Measurements from ENCODE around the gene NUP153. TPM values are rescaled to one million over a fixed set of nuclear protein-coding genes. Genes with fewer than 3 reads are reported as not detected.

Gene NUP153
- total RNA-seq, 1 experiment from 2014 or later: 99.3 TPM

GRCh38 chr6:17691925-17692538 lies 14.7 kb downstream of the NUP153 start:
- Histone ChIP-seq H4K91ac (ENCODE audit: insufficient read length, low read depth, low read length) (no peak overlapping the region), H2BK120ac (ENCODE audit: low read depth, low read length, poor library complexity, severe bottlenecking) (no peak overlapping the region), H3K9me3 (ENCODE audit: control insufficient read depth, low read depth, low read length) (no peaks in the 10 kb centered on the region), H3K23me2 (ENCODE audit: insufficient read length, low read depth, low read length, poor library complexity, severe bottlenecking) (no peaks in the 10 kb centered on the region), H3K79me1 (ENCODE audit: insufficient read depth, low read depth, low read length, poor library complexity, severe bottlenecking) (peaks cover 9% of the 10 kb centered on the region), H3K4me1 (ENCODE audit: insufficient read depth, low read length) (no peaks in the 10 kb centered on the region), H4K20me1 (ENCODE audit: control insufficient read depth, insufficient read depth, insufficient read length) (no peaks in the 10 kb centered on the region), H2AK5ac (ENCODE audit: insufficient read length, low read length) (no peak overlapping the region), H3K4me2 (ENCODE audit: insufficient read depth, insufficient read length, low read length) (no peak overlapping the region), H2BK5ac (ENCODE audit: insufficient read length, low read length) (no peak overlapping the region), H4K5ac (ENCODE audit: insufficient read length, low read depth, low read length) (no peak overlapping the region), H3K18ac (ENCODE audit: insufficient read length, low read depth, low read length) (no peak overlapping the region), H3K23ac (ENCODE audit: insufficient read length, low read depth, low read length) (no peak overlapping the region), H2BK12ac (ENCODE audit: insufficient read length, low read depth, low read length) (no peak overlapping the region), H2BK20ac (ENCODE audit: low read depth, low read length, poor library complexity, severe bottlenecking) (no peak overlapping the region), H3K4ac (ENCODE audit: low read depth, low read length) (no peak overlapping the region), H2AFZ (ENCODE audit: low read length) (no peak overlapping the region), H4K8ac (replicated peaks; ENCODE audit: insufficient read length, low read depth, low read length) (no peak overlapping the region), H3K9ac (ENCODE audit: extremely low read depth, insufficient read length, low read length) (no peak overlapping the region), H3K56ac (ENCODE audit: insufficient read length, low read depth, low read length) (no peak overlapping the region), H3K27me3 (ENCODE audit: insufficient read depth, low read length) (no peaks in the 10 kb centered on the region), H2BK15ac (ENCODE audit: low read depth, low read length) (no peak overlapping the region), H3K14ac (ENCODE audit: insufficient read depth, low read length) (no peak overlapping the region), H3T11ph (ENCODE audit: low read length) (no peak overlapping the region), H3K79me2 (ENCODE audit: insufficient read depth, low read length) (peaks cover 50% of the 10 kb centered on the region), H3K27ac (ENCODE audit: insufficient read length, low read depth, low read length) (no peak overlapping the region)
- Mint-ChIP-seq H3K4me1 (peaks cover 17 to 23% of the 10 kb centered on the region in 2 experiments), H3K27me3 (ENCODE audit: low read depth) (no peaks in the 10 kb centered on the region), H3K4me3 (no peak overlapping the region), H3K36me3 (ENCODE audit: insufficient read depth in 1 of 3, low read depth in 3 of 3) (peaks cover 15 to 24% (median 15%) of the 10 kb centered on the region in 3 experiments; a peak in 6 of 7 replicates), H3K27ac (peak overlapping the region in 2 of 3 experiments; percentile 1 to 90; a peak in 4 of 7 replicates), H3K9me3 (no peaks in the 10 kb centered on the region)
- no peak for DNase-seq
- no peak for TF ChIP-seq CTCF (conservative IDR thresholded peaks at IDR 0.05)
- WGBS (ENCODE audit: extremely low coverage, insufficient read length, low lambda C conversion rate): no CpG with 5 or more reads among the region's 4 CpGs

Measured in H9 (cell line).